NCI-H146 treated with DMSO at 0.1 percent for 48 hours (cell line): ENCODE measurements around the gene RARG.

Source experiments
- DNase-seq: peaks from one replicate; lab custom pipeline; 2025; ENCODE audit not compliant: unreplicated experiment; lab: John Stamatoyannopoulos, UW

RARG gene

DNA sequence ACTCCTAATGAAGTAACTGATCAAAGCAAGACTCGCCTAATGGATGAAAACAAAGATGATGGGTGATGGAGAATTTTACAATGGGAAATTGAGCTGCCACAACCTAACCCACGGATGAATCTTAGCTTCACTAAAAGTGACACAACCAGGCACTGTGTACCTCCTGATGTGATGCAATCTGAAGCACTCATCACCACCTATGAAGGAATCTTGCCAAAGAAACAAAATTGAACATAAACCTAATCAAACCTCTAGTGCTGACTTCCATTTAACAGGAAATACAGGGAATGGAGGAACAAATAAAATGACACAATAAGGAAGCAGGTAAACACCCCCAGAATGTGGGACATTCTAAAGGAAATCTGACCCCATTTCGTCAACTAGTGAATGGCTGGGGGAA lies 13.3 kb upstream of the RARG start:
- DNase-seq: no peak

DNA sequence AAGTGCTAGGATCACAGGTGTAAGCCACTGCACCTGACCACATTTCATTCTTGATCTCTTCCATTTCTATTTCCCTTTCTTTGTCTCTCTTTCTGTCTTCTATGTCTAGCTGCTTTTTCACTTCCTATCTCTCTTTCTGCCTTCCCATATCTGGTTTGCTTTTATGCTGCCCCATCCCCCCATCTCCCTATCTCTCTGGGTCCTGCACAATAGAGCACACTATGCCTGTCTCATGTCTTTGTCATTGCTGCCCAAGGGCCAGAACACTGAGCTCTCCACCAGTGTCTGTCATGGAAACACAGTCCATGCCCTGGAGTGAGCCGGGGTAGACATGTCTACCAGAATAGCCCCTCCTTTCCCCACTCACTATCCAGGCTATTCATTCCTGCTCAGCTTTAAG lies 12.3 kb upstream of the RARG start:
- DNase-seq: no peak

DNA sequence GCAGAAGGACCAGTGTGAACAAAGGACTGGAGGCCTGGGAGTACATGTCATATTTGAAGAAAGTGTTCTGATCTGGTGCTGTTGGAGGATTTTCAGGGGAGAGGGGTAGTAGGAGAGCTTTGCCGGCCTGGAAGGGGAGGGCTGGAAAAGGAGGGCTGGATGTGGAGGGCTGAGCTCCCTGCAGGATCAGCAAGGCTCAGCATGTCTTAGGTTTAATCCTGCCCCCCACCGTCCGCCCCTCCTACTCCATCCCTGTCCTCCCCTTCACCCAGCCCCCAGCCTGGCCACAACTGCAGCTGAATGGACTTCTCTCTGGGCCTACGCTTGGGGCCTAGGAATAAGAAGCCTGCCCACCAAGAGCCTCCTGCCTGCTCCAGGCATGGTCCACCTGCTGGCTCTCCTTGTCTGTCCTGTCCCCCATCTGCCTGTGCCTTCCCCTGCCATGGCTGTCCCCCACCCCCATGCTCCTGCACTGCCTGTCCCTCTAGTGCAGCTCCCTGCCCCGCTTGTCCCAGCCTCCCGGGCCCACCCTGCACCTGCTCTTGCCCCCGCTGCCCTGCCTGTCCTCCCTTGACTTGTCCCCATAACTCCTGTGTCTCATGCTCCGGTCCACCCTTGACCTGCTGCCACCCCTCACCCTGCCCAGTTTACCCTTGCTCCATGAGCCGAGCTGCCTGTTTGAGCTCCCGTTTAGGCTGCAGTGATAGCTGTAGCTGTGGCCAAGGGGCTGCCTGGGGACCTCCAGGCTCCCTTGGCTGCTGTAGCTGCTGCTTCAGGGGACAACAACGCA lies 9.8 kb upstream of the RARG start:
- DNase-seq: no peak

DNA sequence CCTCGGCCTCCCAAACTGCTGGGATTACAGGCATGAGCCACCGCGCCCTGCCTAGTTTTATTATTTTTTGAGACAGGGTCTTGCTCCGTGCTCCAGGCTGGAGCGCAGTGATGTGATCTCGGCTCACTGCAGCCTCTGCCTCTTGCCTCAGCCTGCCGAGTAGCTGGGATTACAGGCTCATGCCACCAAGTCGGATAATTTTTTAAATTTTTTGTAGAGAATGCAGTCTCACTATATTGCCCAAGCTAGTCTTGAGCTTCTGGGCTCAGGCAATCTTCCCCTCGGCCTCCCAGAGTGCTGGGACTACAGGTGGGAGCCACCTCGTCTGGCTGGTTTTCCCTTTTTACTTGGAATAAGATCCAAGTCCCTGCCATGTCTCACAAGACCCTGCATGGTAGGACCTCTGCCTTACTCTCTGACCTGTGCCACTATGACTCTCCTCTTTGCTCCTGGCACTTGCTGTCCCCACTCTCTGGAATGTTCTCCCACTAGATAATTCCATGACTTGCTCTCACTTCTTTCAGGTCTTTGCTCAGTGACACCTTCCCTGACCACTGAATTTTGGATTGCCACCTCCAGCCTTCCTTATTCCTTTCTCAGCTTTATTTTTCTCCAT lies 7.7 kb upstream of the RARG start:
- DNase-seq: no peak

DNA sequence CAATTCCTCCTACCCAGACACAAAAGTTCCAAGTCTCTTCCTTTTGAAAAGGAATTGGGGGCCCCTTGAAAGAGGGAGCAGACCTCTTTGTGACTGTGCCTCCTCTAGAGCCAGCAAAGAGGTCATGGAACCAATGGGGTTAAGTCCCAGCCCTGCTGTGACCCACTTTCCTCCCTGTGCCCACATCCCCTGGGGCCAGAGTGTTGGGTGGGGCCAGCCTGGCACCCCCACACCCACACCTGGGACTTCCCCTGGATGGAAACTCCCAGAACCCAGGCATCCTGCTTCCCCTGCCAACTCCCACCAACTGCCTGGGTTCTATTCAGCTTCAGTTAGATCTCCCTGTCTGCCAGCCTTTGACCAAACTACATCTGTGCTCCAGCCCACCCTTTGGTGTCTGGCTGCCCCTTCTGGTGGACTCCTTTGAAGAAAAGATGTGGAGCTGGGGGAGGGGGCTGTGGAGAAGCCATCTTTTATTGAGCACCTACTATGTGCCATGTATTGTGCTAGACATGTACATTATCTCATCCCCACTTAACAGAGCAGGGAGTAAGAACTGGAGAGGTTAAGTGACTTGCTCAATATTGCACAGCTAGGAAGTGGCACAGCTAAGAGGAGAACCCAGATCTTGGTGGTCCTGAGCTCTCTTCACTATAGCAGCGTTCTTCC lies 4.6 kb upstream of the RARG start:
- DNase-seq: no peak

DNA sequence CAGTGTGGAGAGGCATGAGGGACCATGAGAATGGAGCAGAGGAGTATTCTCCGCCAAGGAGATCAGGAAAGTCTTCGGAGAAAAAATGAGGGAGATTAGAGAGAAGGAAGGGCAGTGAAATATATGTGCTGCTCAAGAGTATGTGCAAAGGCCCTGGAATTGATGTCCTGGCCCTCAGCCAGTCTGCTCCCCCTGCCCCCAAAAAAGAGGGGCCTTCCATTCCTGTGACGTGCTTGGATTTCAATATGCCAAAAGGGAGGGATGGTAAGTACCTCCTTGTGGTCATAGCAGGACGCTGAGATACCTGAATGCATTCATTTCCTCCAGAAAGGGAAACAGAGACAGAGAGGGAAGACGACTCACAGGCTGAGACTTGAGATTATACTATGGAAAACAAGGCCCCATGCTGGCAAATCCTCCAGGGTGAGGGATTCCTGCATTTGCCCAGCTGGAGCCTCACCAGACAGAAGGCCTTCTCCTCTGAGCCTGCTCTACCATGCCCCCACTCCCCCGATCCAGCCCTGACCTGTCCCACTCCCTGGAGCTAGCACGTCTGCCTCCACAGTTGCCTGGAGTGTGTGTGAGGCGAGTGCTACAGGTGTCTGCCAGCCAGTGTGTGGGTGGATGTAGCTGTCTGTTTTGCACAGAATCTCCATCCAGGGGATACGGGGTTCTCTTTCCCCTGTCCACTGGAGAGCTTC lies 3.9 kb upstream of the RARG start:
- no peak for DNase-seq

DNA sequence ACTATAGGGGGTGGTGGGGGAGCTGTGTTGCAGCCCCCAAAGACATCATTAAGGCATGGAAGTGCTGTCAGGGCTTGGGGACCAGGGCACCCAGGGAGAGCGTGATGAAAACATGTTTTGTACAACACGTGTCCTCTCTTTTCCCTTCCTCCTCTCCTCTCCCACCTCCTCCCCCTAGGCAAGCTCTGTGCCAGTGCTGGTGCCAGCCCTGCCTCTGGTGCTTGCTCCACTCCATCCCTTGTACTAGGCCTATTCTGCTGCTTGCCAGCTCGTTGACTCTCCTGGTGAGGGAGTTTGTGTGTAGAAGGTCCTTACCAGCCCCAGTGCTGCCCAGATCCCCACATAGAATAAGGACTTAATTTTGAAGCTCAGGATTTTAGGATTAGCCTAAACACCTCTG lies 3.2 kb upstream of the RARG start:
- no peak for DNase-seq

DNA sequence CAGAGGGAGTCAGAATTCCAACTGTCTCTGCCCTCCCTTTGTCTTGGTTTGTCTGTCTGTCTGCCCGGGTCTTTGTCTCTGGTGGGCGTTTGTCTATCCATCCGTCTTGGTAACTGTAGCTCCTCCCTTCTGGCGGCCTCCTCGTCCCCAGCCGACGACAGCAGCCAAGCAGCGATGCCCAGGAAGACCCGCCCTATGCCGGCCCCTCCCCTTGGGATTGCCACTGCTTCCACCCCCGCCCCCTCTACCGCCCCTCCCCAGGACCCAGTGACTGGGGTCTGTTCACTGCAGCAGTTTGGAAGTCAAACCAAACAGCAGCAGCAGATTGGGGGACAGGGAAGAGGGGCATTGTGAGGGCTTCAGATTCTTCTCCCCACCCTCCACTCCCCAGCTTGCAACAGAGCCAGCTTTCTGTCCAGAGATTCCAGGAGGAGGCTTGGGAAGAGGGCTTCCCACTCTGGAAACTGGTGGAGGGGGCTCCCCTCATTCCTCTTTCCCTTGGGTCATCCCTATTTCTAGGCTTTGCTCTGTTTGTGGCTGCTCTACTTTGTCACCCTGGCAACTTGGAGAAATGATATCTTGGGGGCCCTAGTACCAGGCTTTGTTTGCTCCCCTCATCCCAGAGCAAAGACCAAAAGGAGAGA lies 2.4 kb upstream of the RARG start:
- no peak for DNase-seq

DNA sequence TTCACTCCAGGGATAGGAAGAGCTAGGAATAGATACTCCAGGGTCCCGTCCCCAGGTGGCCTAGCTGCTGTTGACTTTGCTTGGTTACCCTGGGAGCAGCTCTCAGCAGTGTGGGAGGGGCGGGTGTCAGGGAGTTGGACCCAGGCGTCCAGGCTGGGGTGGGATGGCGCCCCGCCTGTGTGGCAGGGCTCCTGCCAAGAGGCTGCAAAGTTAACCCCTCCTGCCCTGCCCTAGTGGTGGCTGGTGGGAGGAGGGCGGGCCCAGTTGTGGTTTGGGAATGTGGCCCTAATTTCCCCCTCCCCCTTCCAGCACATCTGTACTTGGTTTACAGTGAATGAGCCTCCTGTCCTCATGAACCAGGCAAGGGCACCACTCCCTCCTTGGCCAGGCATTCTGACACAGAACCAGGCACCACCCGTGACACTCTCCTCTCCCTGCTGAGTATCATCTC lies 1.7 kb upstream of the RARG start:
- DNase-seq: no peak

DNA sequence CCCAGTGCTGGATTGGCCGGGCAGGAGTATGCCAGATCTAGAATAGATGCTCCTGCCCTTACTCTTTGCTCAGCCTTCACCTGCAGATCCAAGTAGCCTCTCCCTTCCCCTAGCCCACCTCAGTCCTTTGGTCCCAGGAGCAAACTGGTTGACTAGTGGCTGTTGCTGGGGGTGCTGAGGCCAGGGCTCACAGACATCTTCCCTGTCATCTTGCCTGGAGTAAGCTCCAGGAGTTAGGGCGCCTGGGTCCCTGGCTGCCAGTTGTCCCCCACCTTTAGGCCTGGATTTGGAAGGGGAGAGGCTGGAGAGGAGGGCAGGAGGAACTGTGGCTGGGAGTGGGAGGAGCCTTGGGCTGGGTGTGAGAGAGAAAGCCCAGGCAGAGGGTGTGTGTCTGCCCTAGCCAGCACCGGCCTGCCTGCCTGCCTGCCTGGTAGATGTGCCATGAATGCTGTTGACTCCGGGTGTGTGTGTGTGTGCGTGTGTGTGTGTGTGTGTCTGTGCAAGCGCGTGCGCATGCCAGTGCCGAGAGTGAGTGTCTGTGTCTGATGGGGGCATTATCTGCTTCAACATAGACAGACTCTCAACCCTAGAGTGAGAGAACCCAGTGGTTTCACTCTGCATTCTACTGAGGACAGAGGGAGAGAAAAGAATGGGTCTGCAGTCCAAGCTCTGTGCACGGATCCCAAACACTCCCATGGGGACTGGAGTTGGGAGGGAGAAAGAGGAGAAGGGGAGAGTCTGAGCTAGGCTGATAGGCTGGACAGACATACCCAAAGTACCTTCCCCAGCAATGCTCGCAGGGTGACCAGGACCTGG lies 845 bp upstream of the RARG start:
- DNase-seq: no peak

DNA sequence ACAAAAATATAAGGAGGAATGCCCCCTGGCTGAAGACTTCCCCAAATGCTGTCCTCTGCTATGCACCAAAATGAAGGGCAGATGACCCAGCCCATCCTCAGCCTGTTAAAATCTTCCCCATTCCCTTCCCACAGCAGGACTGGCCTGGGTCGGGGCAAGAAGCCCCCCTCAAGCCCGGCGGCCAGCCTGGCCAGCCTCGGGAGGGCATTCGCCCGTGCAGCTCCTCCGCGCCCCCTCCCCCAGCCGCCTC lies 413 bp downstream of the RARG start:
- no peak for DNase-seq

DNA sequence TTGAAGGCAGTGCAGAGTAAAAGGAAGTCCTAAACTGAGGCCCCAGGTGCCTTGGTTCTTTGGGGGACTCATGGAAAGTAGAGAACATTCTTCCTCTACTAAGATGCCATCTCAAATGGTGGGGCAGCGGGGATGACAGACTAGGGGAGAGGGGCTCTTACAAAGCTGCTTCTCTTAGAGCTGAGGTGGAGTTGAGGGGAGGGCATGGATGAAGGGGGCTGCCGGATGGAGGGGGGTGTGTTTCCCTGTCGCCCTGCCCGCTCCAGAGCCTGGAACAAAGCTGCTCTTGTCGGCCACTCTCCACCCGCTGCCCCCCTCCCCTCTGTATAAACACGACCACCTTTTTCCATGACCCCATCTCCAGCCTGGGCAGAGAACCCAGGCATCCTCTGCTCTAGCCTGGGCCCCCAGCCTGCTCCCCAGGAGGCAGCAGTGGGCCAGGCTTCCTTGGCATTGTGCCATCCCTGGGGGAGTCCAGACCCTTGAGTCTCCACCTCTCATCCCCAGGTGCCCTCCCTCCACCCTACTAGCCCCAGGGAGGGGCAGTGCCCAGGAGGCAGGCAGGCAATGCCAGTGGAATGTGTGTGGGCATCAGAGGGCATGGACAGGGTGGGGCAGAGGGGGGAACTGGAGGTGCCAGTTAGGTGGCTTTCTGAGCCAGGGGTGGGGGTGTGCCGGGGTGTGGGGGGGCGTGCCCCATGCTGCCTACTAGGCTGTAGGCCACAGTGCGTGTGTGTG lies 1.7 kb downstream of the RARG start:
- DNase-seq: no peak

DNA sequence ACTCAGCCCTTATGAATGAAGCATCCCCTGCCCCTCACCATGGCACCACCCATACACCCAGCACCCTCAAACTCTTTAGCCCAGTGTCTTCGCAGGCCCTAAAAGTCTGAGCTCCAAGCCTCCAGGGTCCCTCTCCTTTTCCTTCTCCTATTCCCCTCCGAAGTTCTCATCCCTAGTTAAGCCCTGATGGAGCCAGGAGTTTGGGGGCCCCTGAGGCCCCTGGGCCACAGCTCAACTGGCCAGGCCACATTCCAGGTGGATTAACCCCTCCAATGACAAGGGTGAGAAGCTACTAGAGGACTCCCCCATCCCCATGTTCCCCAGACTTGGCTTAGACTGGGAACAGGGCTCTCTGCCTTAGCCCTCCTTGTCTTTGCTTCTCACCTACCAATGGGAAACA lies 2.6 kb downstream of the RARG start:
- DNase-seq: no peak

DNA sequence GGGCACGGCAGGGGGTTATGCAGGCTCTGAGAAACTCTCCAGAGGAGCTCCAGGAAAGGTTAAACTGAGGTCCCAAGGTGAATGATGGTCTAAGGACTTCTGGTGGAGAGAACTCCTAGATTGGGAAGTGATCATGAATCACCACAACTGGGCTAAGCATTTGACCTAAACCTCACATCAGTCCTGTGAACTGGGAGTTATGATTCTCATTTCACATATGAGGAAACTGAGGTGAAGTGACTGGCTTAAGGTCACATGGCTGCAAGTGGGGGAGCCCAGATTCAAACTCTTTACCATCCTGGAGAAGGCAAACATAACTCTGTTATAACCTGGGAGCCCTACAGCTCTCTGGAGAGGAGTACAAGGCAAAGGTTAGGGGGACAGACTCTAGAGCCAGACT lies 4.2 kb downstream of the RARG start:
- no peak for DNase-seq

DNA sequence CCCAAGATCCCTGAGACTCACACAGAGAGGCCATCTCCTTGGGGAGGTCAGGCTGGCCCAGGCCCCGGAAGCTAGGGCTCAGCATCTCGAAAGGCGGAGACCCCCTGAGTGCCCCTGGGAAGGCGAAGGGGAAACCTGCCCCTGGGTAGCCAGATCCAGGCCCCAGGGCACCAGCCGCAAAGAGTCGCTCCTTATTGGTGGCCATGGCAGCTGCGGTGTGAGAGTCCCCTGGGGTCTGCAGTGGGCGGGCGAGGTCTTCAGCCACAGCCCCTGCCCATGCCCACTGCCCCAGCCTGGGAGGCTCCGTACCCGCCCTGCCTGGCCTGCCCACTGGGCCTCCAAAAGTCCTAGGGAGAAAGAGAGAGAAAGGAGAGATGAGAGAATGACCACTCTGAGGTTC lies 4.7 kb downstream of the RARG start:
- DNase-seq: no peak

DNA sequence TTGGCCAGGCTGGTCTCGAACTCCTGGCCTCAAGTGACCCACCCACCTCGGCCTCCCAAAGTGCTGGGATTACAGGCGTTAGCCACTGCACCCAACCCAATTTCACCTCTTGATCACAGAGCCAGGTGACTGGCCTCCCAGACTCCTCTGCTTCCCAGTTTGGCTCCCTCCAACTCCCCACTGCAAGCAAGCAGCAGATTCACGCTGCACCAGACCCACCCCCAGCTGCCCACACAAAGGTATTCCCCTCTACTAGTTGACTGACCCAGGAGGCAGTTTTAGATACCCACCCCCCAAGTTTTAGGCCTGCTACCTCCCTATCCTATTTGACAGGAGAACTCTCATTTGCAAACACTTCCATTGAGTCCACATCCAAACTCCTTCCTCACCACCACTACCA lies 5.2 kb downstream of the RARG start:
- no peak for DNase-seq

DNA sequence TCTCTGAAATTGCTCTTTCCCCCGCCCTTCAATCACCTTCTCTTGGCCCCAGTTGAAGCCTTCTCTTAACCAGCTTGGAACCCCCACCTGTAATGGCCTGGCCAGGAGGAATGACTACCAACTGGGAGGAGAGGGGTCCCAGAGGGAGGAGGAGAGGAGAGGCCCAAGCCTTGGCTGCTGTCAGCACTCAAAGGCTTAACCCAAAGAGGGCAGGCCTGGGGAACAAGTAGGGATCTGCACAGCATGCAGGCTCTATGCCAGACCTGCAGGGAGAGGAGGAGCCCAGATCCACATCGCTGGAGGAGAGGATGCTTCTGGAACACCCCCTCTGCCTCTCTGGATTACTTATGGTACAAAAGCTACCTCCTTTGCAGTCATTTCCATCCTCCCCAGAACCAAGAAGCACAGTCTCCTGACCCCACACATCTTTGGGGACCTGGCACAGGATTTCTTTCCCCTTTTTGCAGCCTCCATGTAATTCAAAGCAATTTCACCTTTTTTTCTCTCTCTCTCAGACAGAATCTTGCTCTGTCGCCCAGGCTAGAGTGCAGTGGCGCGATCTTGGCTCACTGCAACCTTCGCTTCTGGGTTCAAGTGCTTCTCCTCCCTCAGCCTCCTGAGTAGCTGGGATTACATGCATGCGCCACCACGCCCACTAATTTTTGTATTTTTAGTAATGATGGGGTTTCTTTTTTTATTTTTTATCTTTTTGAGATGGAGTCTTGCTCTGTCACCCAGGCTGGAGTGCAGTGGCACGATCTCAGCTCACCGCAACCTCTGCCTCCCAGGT lies 6.2 kb downstream of the RARG start:
- DNase-seq: no peak

DNA sequence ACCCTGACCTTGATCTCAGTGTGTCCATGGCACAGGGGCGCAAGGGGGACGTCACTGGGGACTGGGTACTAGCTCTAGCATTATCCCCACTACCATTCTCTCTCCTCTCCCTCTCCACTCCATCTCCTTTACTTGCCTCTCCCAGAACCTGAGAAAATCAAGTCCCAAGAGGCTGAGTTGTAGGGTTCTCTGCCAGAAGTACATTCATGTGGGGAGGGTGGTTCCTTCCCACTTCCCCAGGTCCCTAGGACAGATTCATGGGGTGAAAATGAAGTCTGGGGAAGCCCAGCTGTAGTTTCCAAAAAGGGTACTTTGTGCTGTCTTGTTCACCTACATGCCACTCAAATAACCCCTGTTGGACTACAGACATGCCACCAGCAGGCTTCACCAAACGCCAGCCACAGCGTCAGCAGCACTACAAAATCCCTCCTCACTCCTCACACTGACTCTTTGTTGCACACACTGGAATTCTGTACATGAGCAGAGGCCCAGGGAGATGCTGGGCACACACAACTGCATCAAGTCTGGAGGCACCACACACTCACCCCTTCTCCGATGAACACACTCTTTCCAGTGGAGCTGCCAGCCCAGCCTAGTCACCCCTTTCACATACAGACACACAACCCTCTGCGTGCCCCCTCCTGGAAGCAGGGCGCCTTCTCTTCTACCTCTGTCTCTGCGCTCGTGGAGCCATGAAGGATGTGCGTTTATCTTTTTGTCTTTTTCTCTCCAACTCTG lies 6.9 kb downstream of the RARG start:
- DNase-seq: no peak
